PFSK-1 (cell line): ENCODE results near the gene SFXN1.

Experiments used
- FOXP2 ChIP-seq: optimal IDR thresholded peaks from 2 replicates; pipeline ENCODE3; 2011; ENCODE audit warnings: borderline replicate concordance, control low read depth, inconsistent platforms; ENCODE audit not compliant: insufficient read depth; ENCODE audit errors: extremely low read length, extremely low read depth
- POLR2AphosphoS5 ChIP-seq: IDR thresholded peaks from 2 replicates; pipeline ENCODE4 v1.6.1; 2012; ENCODE audit warnings: low read depth, mild to moderate bottlenecking, control low read depth, low read length, moderate library complexity
- SIN3A ChIP-seq: IDR thresholded peaks from 2 replicates; pipeline ENCODE4 v1.6.1; 2012; ENCODE audit warnings: mild to moderate bottlenecking, low read length, moderate library complexity, borderline replicate concordance; ENCODE audit not compliant: insufficient read depth
- TAF1 ChIP-seq: IDR thresholded peaks from 2 replicates; pipeline ENCODE4 v1.6.1; 2012; ENCODE audit warnings: low read length, control low read depth, borderline replicate concordance; ENCODE audit not compliant: insufficient read depth
- TF ChIP-seq, protein P1 (sequence below), 2 experiments: IDR thresholded peaks; 2 replicates each; pipeline versions ENCODE4 v1.6.1 to v1.8.0; 2011 to 2012; ENCODE audit warnings: low read depth in 2 of 2, low read length in 2 of 2, control low read depth in 1 of 2, inconsistent platforms in 1 of 2, mild to moderate bottlenecking in 1 of 2, moderate library complexity in 1 of 2; ENCODE audit not compliant: insufficient read depth in 1 of 2

The SFXN1 gene

GRCh38 chr5:175517824-175518450 lies 39.6 kb downstream of the SFXN1 start:
- TF ChIP-seq SIN3A (no peak), FOXP2 (no peak), POLR2AphosphoS5 (no peak), TAF1 (no peak)
- TF ChIP-seq, protein P1, sequence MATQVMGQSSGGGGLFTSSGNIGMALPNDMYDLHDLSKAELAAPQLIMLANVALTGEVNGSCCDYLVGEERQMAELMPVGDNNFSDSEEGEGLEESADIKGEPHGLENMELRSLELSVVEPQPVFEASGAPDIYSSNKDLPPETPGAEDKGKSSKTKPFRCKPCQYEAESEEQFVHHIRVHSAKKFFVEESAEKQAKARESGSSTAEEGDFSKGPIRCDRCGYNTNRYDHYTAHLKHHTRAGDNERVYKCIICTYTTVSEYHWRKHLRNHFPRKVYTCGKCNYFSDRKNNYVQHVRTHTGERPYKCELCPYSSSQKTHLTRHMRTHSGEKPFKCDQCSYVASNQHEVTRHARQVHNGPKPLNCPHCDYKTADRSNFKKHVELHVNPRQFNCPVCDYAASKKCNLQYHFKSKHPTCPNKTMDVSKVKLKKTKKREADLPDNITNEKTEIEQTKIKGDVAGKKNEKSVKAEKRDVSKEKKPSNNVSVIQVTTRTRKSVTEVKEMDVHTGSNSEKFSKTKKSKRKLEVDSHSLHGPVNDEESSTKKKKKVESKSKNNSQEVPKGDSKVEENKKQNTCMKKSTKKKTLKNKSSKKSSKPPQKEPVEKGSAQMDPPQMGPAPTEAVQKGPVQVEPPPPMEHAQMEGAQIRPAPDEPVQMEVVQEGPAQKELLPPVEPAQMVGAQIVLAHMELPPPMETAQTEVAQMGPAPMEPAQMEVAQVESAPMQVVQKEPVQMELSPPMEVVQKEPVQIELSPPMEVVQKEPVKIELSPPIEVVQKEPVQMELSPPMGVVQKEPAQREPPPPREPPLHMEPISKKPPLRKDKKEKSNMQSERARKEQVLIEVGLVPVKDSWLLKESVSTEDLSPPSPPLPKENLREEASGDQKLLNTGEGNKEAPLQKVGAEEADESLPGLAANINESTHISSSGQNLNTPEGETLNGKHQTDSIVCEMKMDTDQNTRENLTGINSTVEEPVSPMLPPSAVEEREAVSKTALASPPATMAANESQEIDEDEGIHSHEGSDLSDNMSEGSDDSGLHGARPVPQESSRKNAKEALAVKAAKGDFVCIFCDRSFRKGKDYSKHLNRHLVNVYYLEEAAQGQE (IDR thresholded peaks at IDR 0.05; ENCODE audit: insufficient read depth in 1 of 2, low read depth in 2 of 2, low read length in 2 of 2): no peak

DNA sequence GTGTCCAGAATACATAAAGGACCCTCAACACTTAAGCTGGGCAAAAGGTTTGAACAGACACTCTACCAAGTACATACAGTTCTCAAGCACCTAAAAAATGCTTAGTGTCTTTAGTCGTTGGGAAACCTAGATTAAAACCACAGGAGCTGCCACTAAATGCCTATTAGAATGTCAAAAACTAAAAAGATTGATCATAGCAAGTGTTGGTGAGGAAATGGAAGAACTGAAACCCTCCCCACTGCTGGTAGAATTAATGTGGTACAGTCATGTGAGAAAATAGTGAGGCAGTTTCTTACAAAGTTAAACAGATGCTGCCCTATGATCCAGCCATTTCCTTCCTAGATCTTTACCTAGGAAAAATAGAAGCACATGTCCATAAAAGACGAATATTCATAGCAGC lies 40.6 kb downstream of the SFXN1 start:
- TF ChIP-seq, protein P1 (IDR thresholded peaks at IDR 0.05; ENCODE audit: insufficient read depth in 1 of 2, low read depth in 2 of 2, low read length in 2 of 2): no peak
- TF ChIP-seq FOXP2 (no peak), POLR2AphosphoS5 (no peak), TAF1 (no peak), SIN3A (no peak)

DNA sequence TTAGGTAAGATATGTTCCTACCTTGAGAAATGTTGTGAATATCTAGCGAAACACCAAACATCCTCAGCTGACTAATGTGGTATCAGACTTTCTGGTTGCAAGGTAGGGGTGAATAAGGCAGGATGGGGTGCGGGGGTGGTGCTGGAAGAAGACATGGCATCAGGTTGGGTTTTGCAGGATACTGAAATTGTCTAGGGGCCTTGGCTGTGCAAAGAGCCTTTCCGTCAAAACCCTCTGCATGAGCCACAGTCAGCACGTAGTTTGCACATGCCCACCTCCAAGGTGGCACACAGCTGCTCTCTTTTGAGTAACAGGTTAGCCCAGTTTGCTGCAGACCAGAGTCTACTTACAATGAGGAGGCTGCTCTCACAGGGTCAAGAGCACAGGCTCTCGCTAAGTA lies 42.0 kb downstream of the SFXN1 start:
- no peak for TF ChIP-seq POLR2AphosphoS5
- no peak for TF ChIP-seq FOXP2
- TF ChIP-seq, protein P1 (IDR thresholded peaks at IDR 0.05; ENCODE audit: insufficient read depth in 1 of 2, low read depth in 2 of 2, low read length in 2 of 2): no peak
- no peak for TF ChIP-seq TAF1
- no peak for TF ChIP-seq SIN3A

GRCh38 chr5:175520873-175521272 lies 42.5 kb downstream of the SFXN1 start:
- TF ChIP-seq SIN3A (no peak), TAF1 (no peak), FOXP2 (no peak), POLR2AphosphoS5 (no peak)
- TF ChIP-seq, protein P1 (IDR thresholded peaks at IDR 0.05; ENCODE audit: insufficient read depth in 1 of 2, low read depth in 2 of 2, low read length in 2 of 2): no peak
